ENCODE results near the gene BTN2A1.
"Not testable (repeated sequence)": the region's sequence is repeated elsewhere in the genome, so short reads cannot be mapped to it uniquely, and the experiment has no call there.

Gene BTN2A1

DNA sequence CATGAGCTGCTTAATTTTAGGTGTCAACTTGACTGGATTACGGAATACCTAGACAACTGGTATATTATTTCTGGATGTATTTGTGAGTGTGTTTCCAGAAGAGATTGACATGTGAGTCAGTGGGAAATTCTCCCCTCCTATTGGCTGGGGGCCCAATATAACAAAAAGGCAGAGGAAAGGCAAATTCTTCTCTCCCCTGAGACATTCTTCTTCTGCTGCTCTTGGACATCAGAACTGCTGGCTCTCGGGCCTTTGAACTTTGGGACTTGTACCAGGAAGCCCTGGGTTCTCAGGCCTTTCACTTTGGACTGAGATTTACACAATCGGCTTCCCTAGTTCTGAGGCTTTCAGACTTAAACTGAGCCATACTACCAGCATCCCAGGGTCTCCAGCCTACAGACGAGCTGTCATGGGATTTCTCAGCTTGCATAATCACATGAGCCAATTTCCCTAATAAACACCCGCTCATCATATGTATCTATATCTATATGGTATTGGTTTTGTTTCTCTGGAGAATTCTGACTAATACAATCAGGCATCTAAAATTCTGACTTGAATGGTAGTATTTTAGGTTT is 25.0 kb upstream of the BTN2A1 start:
- DNase-seq (ENCODE audit: low spot score): no peak

GRCh38 chr6:26433680-26434079 is 24.1 kb upstream of the BTN2A1 start:
- DNase-seq (ENCODE audit: low spot score): not testable (repeated sequence)

DNA sequence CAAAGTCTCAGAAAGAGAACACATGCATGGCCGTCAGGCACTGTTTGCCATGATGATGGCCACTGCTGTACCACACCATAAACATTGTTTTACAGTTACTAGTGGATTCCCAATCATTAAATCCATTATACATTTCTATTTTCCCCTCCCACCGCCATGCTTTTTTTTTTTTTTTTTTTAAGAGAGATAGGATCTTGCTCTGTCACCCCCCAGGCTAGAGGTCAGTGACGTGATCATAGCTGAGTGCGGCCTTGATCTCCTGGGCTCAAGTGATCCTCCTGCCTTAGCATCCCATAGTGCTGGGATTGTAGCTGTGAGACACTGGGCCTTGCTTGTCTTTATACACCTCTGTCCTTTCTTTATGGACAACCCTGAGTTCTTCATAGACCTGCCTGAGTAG is 21.7 kb upstream of the BTN2A1 start:
- DNase-seq (ENCODE audit: low spot score): no peak

- no peak for DNase-seq (ENCODE audit: low spot score)
Measured at GRCh38 chr6:26437550-26437949, 20.2 kb upstream of the BTN2A1 start.

DNA sequence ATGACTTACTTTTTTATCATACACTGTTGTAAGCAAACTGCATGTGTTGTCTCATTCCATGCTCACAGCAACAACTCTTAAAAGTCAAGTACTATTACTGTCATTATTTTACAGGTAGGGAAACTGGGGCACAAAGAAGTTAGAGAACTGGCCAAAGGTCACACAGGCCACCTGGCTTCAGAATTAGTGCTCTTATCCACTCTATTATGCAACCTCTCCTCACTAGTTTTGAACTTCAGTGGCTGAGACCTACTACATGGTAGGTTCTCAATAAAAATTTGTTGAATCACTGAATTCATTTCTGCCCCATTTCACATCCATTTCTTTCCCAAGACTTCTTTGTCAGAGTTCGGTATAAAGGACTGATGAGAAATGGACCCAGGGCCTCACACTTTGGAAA is 19.8 kb upstream of the BTN2A1 start:
- DNase-seq (ENCODE audit: low spot score): no peak

GRCh38 chr6:26439151-26440125 is 18.3 kb upstream of the BTN2A1 start:
- DNase-seq (ENCODE audit: low spot score): no peak

DNA sequence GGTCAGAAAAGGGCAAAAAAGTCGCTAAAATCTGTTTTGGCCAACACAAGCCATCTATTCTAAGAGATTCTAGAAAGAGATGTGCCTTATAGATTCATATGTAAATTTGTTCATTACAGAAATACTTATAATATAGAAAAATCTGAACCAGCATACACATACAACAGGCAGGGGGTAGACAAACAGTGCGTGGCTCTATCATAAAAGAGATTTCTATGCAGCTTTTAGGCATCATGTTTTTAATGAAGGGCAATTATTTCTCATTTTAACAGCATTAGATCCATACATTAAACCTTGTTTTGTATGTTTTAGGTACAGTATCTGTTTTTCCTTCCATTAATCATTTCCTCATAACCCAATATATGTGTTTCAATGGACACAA is 16.8 kb upstream of the BTN2A1 start:
- DNase-seq (ENCODE audit: low spot score): no peak

DNA sequence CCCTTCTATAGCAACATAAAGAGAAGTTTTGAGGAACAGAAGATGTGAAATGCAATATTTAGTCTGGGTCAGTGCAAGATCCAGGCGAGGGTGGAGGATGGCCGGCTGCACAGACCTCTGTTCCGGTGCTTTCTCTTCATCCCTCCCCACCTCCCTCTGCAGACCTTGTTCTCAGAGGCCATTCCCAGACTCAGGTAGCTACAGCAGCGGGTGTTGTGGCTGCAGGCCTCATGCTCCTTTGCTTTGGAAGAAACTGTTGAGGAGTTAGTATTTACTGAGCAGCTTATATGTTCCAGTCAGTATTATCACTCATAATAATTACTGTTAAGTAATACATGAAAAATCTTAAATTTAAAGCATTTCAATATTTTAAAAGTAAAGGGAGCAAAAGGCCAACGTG is 15.8 kb upstream of the BTN2A1 start:
- no peak for DNase-seq (ENCODE audit: low spot score)

DNA sequence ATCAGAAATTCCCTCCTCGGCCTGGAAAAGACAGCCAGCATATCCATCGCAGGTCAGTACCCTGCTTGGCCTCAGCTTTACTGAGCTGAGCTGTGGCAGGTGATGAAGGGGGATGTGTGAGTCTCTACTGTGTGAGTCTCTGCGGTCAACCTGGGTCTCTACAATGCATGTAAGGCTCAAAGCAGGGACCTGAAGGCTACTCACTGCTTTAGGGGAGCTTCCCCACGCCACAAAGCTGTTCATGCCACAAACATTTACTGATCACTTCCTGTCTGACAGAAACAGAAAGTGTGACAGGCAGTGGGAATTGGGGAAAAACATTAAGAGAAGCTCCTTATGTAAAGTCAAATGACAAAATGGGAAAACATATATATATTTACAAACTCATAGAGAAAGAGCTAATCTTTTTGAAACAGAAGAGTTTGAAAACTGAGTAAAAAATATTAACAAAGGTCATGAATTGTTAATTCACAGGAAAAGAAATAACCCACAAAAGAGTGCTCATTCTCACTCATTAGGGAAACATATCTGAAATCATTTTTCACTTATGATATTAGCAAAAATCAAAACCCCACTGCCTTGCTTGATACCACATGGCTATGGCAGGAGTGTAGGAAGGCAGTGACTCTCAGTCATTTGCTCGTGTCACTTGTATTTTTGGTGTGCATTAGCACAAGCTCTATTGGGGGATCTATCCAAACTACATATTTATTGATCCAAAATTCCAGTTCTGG is 11.7 kb upstream of the BTN2A1 start:
- no peak for DNase-seq (ENCODE audit: low spot score)

DNA sequence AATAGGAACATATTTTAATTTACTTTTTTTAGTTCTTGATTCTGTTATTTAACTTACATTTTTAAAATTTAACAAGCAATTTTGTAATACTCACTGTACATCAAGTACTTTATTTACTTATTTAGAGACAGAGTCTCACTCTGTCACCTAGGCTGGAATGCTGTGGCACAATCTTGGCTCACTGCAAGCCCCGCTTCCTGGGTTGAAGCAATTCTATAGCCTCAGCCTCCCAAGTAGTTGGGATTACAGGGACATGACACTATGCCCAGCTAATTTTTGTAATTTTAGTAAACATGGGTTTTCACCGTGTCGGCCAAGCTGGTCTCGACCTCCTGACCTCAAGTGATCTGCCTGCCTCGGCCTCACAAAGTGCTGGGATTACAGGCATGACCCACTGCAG is 10.5 kb upstream of the BTN2A1 start:
- no peak for DNase-seq (ENCODE audit: low spot score)

- DNase-seq (ENCODE audit: low spot score): no peak
Measured at GRCh38 chr6:26450240-26450639, 7.5 kb upstream of the BTN2A1 start.

DNA sequence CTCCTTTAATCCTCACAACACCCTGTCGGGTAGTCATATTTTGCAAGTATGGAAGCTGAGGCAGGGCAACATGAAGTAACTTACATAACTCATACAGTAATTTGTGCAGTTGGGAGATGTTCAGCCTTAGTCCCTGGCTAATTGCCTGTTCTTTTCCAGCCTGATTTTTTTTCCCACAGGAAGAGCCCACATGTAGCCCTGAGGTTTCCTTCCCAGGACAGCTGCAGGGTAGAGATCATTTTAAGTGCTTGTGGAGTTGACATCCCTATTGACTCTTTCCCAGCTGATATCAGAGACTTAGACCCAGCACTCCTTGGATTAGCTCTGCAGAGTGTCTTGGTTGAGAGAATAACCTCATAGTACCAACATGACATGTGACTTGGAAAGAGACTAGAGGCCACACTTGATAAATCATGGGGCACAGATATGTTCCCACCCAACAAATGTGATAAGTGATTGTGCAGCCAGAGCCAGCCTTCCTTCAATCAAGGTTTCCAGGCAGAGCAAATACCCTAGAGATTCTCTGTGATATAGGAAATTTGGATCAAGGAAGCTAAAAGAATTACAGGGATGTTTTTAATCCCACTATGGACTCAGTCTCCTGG is 5.0 kb upstream of the BTN2A1 start:
- DNase-seq (ENCODE audit: low spot score): no peak

DNA sequence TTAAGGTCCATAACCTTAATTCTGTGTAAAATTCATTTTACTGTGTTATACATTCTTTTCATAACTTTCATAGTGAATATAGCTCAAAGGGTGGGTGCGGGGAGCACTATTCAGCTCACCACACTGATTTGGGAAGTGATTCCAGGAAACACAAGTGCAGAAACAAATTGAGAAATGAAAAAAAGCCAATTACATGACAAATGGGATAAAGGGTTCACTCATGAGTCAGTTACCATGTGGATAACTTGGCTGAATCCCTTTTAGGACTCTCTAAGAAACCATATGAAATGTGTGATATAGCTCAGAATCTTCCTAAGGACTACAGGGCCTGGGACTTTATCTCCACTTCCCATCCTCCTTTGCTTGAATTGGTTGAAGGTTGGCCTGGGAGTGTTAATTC is 3.1 kb upstream of the BTN2A1 start:
- DNase-seq (ENCODE audit: low spot score): no peak

DNA sequence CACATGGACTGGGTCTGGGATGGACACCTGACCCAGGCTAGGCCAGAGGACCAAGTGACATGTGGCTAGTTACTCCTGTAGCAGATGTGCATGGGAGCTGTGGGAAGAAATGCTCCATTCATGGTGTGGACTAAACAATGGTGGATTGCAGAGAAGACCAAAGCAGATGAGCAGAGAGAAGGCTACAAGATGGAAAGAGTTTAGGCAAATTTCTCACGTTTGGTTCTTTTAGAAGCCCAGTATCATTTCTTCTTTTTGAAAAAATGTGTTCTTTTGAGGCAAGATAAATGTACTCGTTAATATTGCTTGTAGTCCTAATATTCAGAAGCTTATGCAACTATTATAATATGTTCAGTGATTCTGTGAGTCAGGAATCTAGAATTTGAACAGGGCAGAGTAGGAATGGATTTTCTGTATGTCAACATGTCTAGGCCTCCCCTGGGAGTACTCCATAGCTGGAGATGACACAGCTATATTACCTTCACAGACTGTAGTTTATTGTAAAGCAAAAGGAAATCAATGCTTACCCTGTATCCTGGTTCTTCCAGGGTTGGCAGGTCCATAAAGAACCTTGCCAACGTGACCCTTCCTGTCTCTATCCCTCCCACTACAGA is 2.3 kb upstream of the BTN2A1 start:
- no peak for DNase-seq (ENCODE audit: low spot score)

GRCh38 chr6:26457264-26457805 is 420 bp upstream of the BTN2A1 start:
- peak; percentile 21 for DNase-seq (ENCODE audit: low spot score)

DNA sequence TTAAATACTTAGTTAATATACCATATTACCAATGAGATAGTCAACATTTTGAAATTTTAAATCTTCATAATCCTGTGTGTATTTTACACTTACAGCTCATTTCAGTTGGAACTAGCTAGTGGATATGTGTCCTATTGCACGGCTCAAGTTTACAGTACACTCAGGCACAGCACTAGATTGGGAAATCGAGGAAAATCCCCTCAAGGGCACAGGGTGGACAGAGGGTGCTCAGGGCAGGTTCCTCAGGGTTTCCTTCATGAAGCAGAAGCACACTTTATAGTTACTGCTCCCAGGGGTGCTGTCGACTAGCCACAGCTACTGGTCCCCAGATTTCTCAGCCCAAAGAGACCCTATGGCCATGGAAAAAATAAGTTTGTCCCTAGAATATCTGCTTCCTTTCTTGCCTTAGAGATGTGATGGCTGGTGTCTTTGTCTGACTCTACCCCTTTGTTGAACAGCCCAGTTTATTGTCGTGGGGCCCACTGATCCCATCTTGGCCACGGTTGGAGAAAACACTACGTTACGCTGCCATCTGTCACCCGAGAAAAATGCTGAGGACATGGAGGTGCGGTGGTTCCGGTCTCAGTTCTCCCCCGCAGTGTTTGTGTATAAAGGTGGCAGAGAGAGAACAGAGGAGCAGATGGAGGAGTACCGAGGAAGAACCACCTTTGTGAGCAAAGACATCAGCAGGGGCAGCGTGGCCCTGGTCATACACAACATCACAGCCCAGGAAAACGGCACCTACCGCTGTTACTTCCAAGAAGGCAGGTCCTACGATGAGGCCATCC is 1.5 kb downstream of the BTN2A1 start:
- DNase-seq (ENCODE audit: low spot score): no peak

- not testable (repeated sequence) for DNase-seq (ENCODE audit: low spot score)
Measured at GRCh38 chr6:26461353-26461752, 3.6 kb downstream of the BTN2A1 start.

DNA sequence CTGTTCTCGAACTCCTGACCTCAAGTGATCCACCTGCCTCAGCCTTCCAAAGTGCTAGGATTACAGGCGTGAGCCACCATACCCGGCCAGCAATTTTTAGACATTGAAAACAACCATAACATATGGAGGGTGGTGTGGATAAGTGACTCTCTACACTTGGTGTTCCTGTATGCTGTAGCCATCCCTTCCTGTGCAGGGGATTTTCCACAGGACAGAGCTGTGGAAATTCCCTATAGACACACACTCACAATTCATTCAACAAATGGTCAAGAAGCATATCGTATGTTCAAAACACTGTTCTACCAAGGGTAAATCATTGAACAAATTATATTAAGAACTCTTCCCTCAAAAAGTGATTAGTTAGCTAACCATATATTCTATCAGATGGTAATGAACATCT is 6.3 kb downstream of the BTN2A1 start:
- DNase-seq (ENCODE audit: low spot score): no peak

DNA sequence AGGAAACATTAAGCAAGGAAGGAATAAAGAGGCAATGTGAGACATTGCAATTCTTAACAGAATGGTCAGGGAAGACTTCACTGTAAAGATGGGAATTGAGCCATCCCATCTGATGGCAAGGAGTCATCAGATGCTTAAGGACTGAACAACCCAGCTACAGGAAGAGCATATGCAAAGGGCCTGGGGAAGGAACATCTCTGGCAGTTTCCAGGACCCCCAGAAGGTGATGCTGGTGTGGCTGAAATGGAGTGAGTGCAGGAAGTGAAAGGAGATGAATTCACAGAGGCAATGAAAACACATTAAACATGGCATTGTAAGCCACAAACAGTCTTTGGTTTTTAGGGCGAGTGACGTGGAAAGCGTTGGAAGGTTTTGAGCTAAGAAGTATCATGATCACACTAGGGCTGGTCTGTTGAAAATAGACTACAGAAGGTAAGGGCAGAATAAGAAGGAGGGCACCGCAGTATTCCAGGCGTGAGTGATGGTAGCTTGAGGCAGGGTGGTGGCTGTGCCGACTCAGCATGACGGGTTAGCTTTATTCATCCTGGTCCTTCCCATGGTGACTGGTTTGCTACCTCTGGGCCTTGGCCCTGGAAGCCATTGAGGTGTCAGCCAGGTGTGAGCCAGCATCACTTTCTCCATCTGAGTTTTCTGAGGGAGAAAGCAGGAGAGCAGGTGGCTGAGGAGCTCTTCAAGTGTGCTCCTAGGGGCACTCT is 6.8 kb downstream of the BTN2A1 start:
- DNase-seq (ENCODE audit: low spot score): no peak

- DNase-seq (ENCODE audit: low spot score): no peak
Measured at GRCh38 chr6:26465776-26466175, 8.0 kb downstream of the BTN2A1 start.

Data from AG08395 (cell line).